HG03575 (cell line): ENCODE measurements around the gene PAGE2B.
"Not testable (repeated sequence)": the region's sequence is repeated elsewhere in the genome, so short reads cannot be mapped to it uniquely, and the experiment has no call there.

Experiments used
- ATAC-seq: cut with Tn5 transposase; IDR thresholded peaks from one replicate; pipeline ENCODE4 v1.9.1; 2021; ENCODE audit not compliant: unreplicated experiment, insufficient number of reproducible peaks, low FRiP score; ENCODE audit errors: extremely low read depth

Gene PAGE2B

DNA sequence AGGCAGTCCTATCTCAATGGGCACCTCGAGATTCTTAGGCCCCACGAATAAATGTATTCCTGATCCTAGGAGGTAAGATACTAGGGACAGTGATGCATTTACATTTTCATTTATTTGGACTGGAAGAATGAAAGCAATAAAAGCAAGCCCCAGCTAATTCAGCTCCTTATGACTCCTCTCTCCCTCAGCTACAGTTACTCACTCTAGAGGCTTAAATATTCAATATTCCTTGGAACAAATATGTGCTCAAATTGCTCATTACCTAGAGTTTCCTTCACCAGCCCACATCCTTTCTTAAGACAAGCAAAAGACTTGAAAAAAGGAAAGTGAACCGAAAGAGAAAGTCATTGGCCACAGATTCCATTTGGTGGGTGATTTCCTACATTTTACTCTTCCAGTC is 27.9 kb downstream of the PAGE2B start:
- ATAC-seq: no peak

- no peak for ATAC-seq
Measured at GRCh38 chrX:55107262-55107661, 32.4 kb downstream of the PAGE2B start.

- no peak for ATAC-seq
Measured at GRCh38 chrX:55107911-55108310, 33.1 kb downstream of the PAGE2B start.

- no peak for ATAC-seq
Measured at GRCh38 chrX:55109306-55109705, 34.5 kb downstream of the PAGE2B start.

DNA sequence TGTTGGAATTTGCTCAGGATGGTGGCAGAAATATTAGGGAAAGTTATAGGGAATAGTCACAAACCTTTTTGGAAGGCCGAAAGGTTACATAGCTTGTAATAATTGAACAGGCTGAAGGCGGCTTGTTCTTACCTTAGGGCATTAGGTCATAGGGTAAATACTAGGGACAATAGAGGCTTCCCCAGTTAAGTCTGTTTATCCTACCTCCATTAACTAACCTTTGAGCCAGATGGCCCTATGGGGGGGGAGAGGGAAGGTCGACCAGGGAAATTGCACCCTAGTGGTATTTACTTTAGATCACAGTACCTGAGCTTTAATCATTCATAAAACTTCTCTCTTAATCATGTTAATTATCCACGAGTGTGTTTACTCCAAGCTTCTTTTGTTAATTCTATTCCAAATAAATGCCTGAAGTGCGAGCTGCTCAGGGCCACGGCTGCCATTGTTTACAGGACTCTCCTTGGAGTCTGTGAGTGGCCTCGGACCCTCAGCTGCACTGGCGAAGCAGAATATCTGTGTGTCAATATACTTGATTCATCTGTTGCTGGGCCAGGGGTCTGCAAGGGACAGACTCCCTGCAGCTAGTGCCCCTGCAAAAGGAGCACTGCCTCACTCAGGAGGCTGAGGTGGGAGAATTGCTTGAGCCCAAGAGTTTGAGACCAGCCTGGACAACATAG is 36.9 kb downstream of the PAGE2B start:
- ATAC-seq: no peak

DNA sequence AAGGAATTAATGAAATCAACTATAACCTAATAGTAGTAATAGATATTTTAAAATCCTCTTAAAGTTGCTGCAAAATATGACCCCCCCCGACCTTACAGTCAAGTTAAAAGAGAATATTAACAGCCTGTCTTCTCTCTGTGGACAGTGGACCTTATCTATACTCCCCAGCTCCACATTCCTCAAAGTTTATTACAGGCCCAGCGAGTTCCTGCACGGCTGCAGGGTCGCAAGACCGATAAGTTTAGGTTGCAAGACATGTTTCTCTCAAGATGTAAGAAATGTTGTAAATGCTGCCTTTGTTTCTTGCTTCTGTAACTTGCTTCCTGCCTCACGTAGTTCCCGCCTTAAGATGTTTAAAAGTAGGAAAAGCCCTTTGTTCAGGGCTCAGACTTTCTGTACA is 41.8 kb downstream of the PAGE2B start:
- ATAC-seq: not testable (repeated sequence)

- no peak for ATAC-seq
Measured at GRCh38 chrX:55118574-55118973, 43.7 kb downstream of the PAGE2B start.

DNA sequence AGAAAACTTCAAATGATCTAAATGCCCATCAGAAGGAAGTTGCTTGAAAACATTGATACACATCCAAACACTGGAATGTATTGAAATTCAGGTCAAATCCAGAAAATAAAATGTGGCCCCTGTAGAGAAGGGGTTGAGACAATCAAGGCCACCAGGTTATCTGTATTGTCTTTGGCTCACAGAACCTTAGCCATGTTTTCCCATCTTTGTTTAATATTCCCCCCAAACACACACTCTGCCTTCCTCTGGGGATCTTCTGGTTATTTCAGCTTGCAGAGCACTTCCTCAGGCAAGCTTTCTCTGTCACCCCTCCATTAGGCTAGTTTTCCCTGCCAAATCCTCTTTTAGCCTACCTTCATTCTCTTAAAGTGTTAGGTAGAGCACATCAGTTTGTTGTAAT is 44.4 kb downstream of the PAGE2B start:
- no peak for ATAC-seq

DNA sequence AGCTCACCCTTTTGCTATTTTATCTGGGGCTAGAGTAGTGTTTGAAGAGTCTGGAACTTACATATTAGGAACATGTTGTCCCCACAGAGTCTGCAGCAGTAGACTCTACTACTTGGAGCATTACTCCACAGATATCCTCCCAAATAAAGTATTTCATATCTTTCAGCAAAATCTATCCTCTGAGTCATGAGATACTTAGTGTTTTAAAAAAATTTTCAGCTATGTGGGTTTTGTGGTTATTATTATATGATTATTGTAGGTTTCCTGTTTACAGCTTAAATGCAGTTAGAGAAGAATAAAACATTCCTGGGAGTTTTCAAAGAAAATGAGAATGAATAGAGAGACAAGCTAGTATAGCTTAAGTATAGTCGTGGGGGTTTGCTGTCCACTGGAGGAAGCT is 44.9 kb downstream of the PAGE2B start:
- ATAC-seq: no peak

- no peak for ATAC-seq
Measured at GRCh38 chrX:55120761-55121358, 46.0 kb downstream of the PAGE2B start.

GRCh38 chrX:55123900-55124299 is 49.1 kb downstream of the PAGE2B start:
- ATAC-seq: no peak

DNA sequence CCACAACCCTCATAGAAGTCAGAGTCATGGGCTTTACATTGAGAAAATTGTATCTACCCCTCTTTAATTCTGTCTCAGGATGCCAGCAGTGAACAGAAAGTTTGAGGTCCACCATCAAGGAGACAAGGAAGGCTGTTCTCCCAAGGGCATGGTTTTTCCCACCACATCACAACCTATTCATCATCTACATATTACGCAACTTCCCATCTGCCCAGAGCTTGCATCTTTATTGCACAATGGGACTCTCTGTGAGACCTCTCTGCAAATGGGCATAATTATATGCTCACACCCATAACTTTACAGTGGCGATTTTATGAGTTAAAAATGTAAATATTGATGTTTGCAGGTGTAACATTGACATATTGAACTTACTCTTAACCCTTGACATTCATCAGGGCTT is 52.9 kb downstream of the PAGE2B start:
- no peak for ATAC-seq
